ENCODE data around the gene VARS2.

Gene VARS2

GRCh38 chr6:30931969-30932645 lies 18.1 kb downstream of the VARS2 start, which contains the start of gene SFTA2:
TSS of gene SFTA2 (minus strand) at chr6:30932170. CDS start at chr6:30932096, 74 bp downstream.
- Histone ChIP-seq H3K4me3 (ENCODE audit: low read depth, low read length) (no peak within 1 kb of the TSS), H3K79me2 (ENCODE audit: control insufficient read depth, insufficient read depth, low read length, unreplicated experiment) (no peaks in the 10 kb centered on the region), H2AFZ (ENCODE audit: low read length, unreplicated experiment) (no peak within 1 kb of the TSS), H3K27ac (ENCODE audit: low read depth, low read length) (no peak within 1 kb of the TSS), H3K4me1 (ENCODE audit: control insufficient read depth, insufficient read depth, low read length, unreplicated experiment) (no peaks in the 10 kb centered on the region), H3K27me3 (ENCODE audit: insufficient read depth, low read length) (no peaks in the 10 kb centered on the region), H3K36me3 (ENCODE audit: insufficient read depth, low read length) (peaks cover 13% of the 10 kb centered on the region; the same call in 1 of the 2 replicates)

- Histone ChIP-seq H3K4me3 (ENCODE audit: low read depth, low read length) (no peak overlapping the region), H3K4me1 (ENCODE audit: control insufficient read depth, insufficient read depth, low read length, unreplicated experiment) (no peaks in the 10 kb centered on the region), H3K36me3 (ENCODE audit: insufficient read depth, low read length) (peaks cover 11% of the 10 kb centered on the region; the same call in 1 of the 2 replicates), H2AFZ (ENCODE audit: low read length, unreplicated experiment) (no peak overlapping the region), H3K27me3 (ENCODE audit: insufficient read depth, low read length) (no peaks in the 10 kb centered on the region), H3K79me2 (ENCODE audit: control insufficient read depth, insufficient read depth, low read length, unreplicated experiment) (no peaks in the 10 kb centered on the region), H3K27ac (ENCODE audit: low read depth, low read length) (no peak overlapping the region)
Observed at GRCh38 chr6:30932665-30933365, 18.8 kb downstream of the VARS2 start.

- Histone ChIP-seq H3K27me3 (ENCODE audit: insufficient read depth, low read length) (no peaks in the 10 kb centered on the region), H3K36me3 (ENCODE audit: insufficient read depth, low read length) (no peaks in the 10 kb centered on the region), H3K4me1 (ENCODE audit: control insufficient read depth, insufficient read depth, low read length, unreplicated experiment) (no peaks in the 10 kb centered on the region), H3K4me3 (ENCODE audit: low read depth, low read length) (no peak overlapping the region), H3K79me2 (ENCODE audit: control insufficient read depth, insufficient read depth, low read length, unreplicated experiment) (no peaks in the 10 kb centered on the region), H3K27ac (ENCODE audit: low read depth, low read length) (no peak overlapping the region), H2AFZ (ENCODE audit: low read length, unreplicated experiment) (no peak overlapping the region)
Observed at GRCh38 chr6:30935018-30935417, 21.0 kb downstream of the VARS2 start.

- no peak overlapping the region for H3K4me3 ChIP-seq (ENCODE audit: low read depth, low read length)
- peaks cover 2% of the 10 kb centered on the region for H3K4me1 ChIP-seq (ENCODE audit: control insufficient read depth, insufficient read depth, low read length, unreplicated experiment)
- H3K79me2 ChIP-seq (ENCODE audit: control insufficient read depth, insufficient read depth, low read length, unreplicated experiment) = no peaks in the 10 kb centered on the region
- H3K27ac ChIP-seq (ENCODE audit: low read depth, low read length) = no peak overlapping the region
- H3K36me3 ChIP-seq (ENCODE audit: insufficient read depth, low read length) = no peaks in the 10 kb centered on the region
- no peaks in the 10 kb centered on the region for H3K27me3 ChIP-seq (ENCODE audit: insufficient read depth, low read length)
- no peak overlapping the region for H2AFZ ChIP-seq (ENCODE audit: low read length, unreplicated experiment)
Observed at GRCh38 chr6:30937265-30937664, 23.2 kb downstream of the VARS2 start.

GRCh38 chr6:30938730-30939129 lies 24.7 kb downstream of the VARS2 start:
- Histone ChIP-seq H3K36me3 (ENCODE audit: insufficient read depth, low read length) (no peaks in the 10 kb centered on the region), H3K79me2 (ENCODE audit: control insufficient read depth, insufficient read depth, low read length, unreplicated experiment) (no peaks in the 10 kb centered on the region), H3K4me1 (ENCODE audit: control insufficient read depth, insufficient read depth, low read length, unreplicated experiment) (peaks cover 5% of the 10 kb centered on the region), H3K4me3 (ENCODE audit: low read depth, low read length) (no peak overlapping the region), H3K27me3 (ENCODE audit: insufficient read depth, low read length) (no peaks in the 10 kb centered on the region), H2AFZ (ENCODE audit: low read length, unreplicated experiment) (no peak overlapping the region), H3K27ac (ENCODE audit: low read depth, low read length) (no peak overlapping the region)

GRCh38 chr6:30939473-30939872 lies 25.4 kb downstream of the VARS2 start:
- no peak overlapping the region for H3K4me3 ChIP-seq (ENCODE audit: low read depth, low read length)
- H3K36me3 ChIP-seq (ENCODE audit: insufficient read depth, low read length) = no peaks in the 10 kb centered on the region
- H3K27me3 ChIP-seq (ENCODE audit: insufficient read depth, low read length) = peaks cover under 1% of the 10 kb centered on the region; the same call in 1 of the 2 replicates
- peaks cover 5% of the 10 kb centered on the region for H3K4me1 ChIP-seq (ENCODE audit: control insufficient read depth, insufficient read depth, low read length, unreplicated experiment)
- H3K27ac ChIP-seq (ENCODE audit: low read depth, low read length) = no peak overlapping the region
- H2AFZ ChIP-seq (ENCODE audit: low read length, unreplicated experiment) = no peak overlapping the region
- H3K79me2 ChIP-seq (ENCODE audit: control insufficient read depth, insufficient read depth, low read length, unreplicated experiment) = no peaks in the 10 kb centered on the region

- no peaks in the 10 kb centered on the region for H3K79me2 ChIP-seq (ENCODE audit: control insufficient read depth, insufficient read depth, low read length, unreplicated experiment)
- H3K27ac ChIP-seq (ENCODE audit: low read depth, low read length) = no peak within 1 kb of the TSS
- H3K36me3 ChIP-seq (ENCODE audit: insufficient read depth, low read length) = no peaks in the 10 kb centered on the region
- no peak within 1 kb of the TSS for H2AFZ ChIP-seq (ENCODE audit: low read length, unreplicated experiment)
- H3K27me3 ChIP-seq (ENCODE audit: insufficient read depth, low read length) = peaks cover 4% of the 10 kb centered on the region; the same call in 1 of the 2 replicates
- H3K4me1 ChIP-seq (ENCODE audit: control insufficient read depth, insufficient read depth, low read length, unreplicated experiment) = peaks cover 5% of the 10 kb centered on the region
- H3K4me3 ChIP-seq (ENCODE audit: low read depth, low read length) = no peak within 1 kb of the TSS
Observed at GRCh38 chr6:30940361-30940986, 26.4 kb downstream of the VARS2 start, which contains the start of gene MUCL3. TSS of gene MUCL3 (plus strand) at chr6:30940973. CDS start at chr6:30941000, 27 bp downstream.

GRCh38 chr6:30942338-30943060 lies 28.5 kb downstream of the VARS2 start:
- Histone ChIP-seq H3K4me1 (ENCODE audit: control insufficient read depth, insufficient read depth, low read length, unreplicated experiment) (peaks cover 5% of the 10 kb centered on the region), H3K36me3 (ENCODE audit: insufficient read depth, low read length) (no peaks in the 10 kb centered on the region), H3K79me2 (ENCODE audit: control insufficient read depth, insufficient read depth, low read length, unreplicated experiment) (no peaks in the 10 kb centered on the region), H3K27me3 (ENCODE audit: insufficient read depth, low read length) (peaks cover 18% of the 10 kb centered on the region), H3K4me3 (ENCODE audit: low read depth, low read length) (no peak overlapping the region), H2AFZ (ENCODE audit: low read length, unreplicated experiment) (no peak overlapping the region), H3K27ac (ENCODE audit: low read depth, low read length) (no peak overlapping the region)

GRCh38 chr6:30944051-30944450 lies 30.0 kb downstream of the VARS2 start:
- Histone ChIP-seq H3K27ac (ENCODE audit: low read depth, low read length) (no peak overlapping the region), H3K4me3 (ENCODE audit: low read depth, low read length) (no peak overlapping the region), H3K27me3 (ENCODE audit: insufficient read depth, low read length) (peaks cover 34% of the 10 kb centered on the region), H3K79me2 (ENCODE audit: control insufficient read depth, insufficient read depth, low read length, unreplicated experiment) (no peaks in the 10 kb centered on the region), H3K36me3 (ENCODE audit: insufficient read depth, low read length) (no peaks in the 10 kb centered on the region), H3K4me1 (ENCODE audit: control insufficient read depth, insufficient read depth, low read length, unreplicated experiment) (peaks cover 5% of the 10 kb centered on the region), H2AFZ (ENCODE audit: low read length, unreplicated experiment) (no peak overlapping the region)

GRCh38 chr6:30945281-30945680 lies 31.2 kb downstream of the VARS2 start:
- no peak overlapping the region for H2AFZ ChIP-seq (ENCODE audit: low read length, unreplicated experiment)
- H3K36me3 ChIP-seq (ENCODE audit: insufficient read depth, low read length) = no peaks in the 10 kb centered on the region
- H3K27me3 ChIP-seq (ENCODE audit: insufficient read depth, low read length) = peaks cover 44% of the 10 kb centered on the region
- H3K4me3 ChIP-seq (ENCODE audit: low read depth, low read length) = no peak overlapping the region
- peaks cover 5% of the 10 kb centered on the region for H3K4me1 ChIP-seq (ENCODE audit: control insufficient read depth, insufficient read depth, low read length, unreplicated experiment)
- H3K27ac ChIP-seq (ENCODE audit: low read depth, low read length) = no peak overlapping the region
- no peaks in the 10 kb centered on the region for H3K79me2 ChIP-seq (ENCODE audit: control insufficient read depth, insufficient read depth, low read length, unreplicated experiment)

All from ACC112 (cell line).